ENCODE data around the gene TOP3B. TPM values are rescaled to one million over a fixed set of nuclear protein-coding genes. Genes with fewer than 3 reads are reported as not detected.

The TOP3B gene
- total RNA-seq, 4 donors from 2014 or later = 24.7 to 39.3 (median 29.3) TPM

- 87 to 93% methylated on average over 7 of the region's 7 CpGs for WGBS, 2 donors
- no peak for DNase-seq
- no peaks in the 10 kb centered on the region for H3K27me3 ChIP-seq
- H3K9me3 ChIP-seq = no peaks in the 10 kb centered on the region
- H3K36me3 ChIP-seq = peaks cover 51 to 52% of the 10 kb centered on the region in 2 donors
- H3K4me3 ChIP-seq (replicated peaks in 1 of 3) = no peak overlapping the region
- intact Hi-C loops (cut with DNase I) = no loop called here
- no peak overlapping the region for H3K27ac ChIP-seq
- no peak for TF ChIP-seq POLR2A (IDR thresholded peaks at IDR 0.05)
- TF ChIP-seq CTCF (IDR thresholded peaks at IDR 0.05) = no peak
- no peaks in the 10 kb centered on the region for H3K4me1 ChIP-seq
Observed at GRCh38 chr22:21963286-21963685, 19.3 kb downstream of the TOP3B start.

- peaks cover 49 to 51% of the 10 kb centered on the region in 2 donors for H3K36me3 ChIP-seq
- H3K27ac ChIP-seq = no peak overlapping the region
- H3K27me3 ChIP-seq = no peaks in the 10 kb centered on the region
- no peak for TF ChIP-seq POLR2A (IDR thresholded peaks at IDR 0.05)
- no peak for TF ChIP-seq CTCF (IDR thresholded peaks at IDR 0.05)
- no peak overlapping the region for H3K4me3 ChIP-seq (replicated peaks in 1 of 3)
- no peak for DNase-seq
- WGBS, 2 donors = 93 to 97% methylated on average over 11 of the region's 11 CpGs
- intact Hi-C loops (cut with DNase I) = no loop called here
- no peaks in the 10 kb centered on the region for H3K4me1 ChIP-seq
- H3K9me3 ChIP-seq = no peaks in the 10 kb centered on the region
Observed at GRCh38 chr22:21962655-21962949, 20.0 kb downstream of the TOP3B start.

- no peaks in the 10 kb centered on the region for H3K9me3 ChIP-seq
- TF ChIP-seq CTCF (IDR thresholded peaks at IDR 0.05) (no peak), POLR2A (IDR thresholded peaks at IDR 0.05) (no peak)
- WGBS, 2 donors = 92 to 97% methylated on average over 17 to 21 of the region's 23 CpGs
Observed at GRCh38 chr22:21961886-21962654, 20.5 kb downstream of the TOP3B start.

GRCh38 chr22:21961127-21961867 is 21.3 kb downstream of the TOP3B start:
- no peak for TF ChIP-seq CTCF (IDR thresholded peaks at IDR 0.05)
- no peak for TF ChIP-seq POLR2A (IDR thresholded peaks at IDR 0.05)
- DNase-seq = no peak
- intact Hi-C loops (cut with DNase I) = no loop called here
- WGBS, 2 donors = 90 to 100% methylated on average over 7 to 13 of the region's 18 CpGs
- Histone ChIP-seq H3K4me1 (no peaks in the 10 kb centered on the region), H3K27ac (no peak overlapping the region), H3K36me3 (peaks cover 36 to 39% of the 10 kb centered on the region in 2 donors), H3K27me3 (no peaks in the 10 kb centered on the region), H3K9me3 (no peaks in the 10 kb centered on the region), H3K4me3 (replicated peaks in 1 of 3) (no peak overlapping the region)

More at GRCh38 chr22:21961886-21962654, 20.5 kb downstream of the TOP3B start:
- Histone ChIP-seq H3K36me3 (peaks cover 43 to 46% of the 10 kb centered on the region in 2 donors), H3K27me3 (no peaks in the 10 kb centered on the region), H3K4me1 (no peaks in the 10 kb centered on the region), H3K4me3 (replicated peaks in 1 of 3) (no peak overlapping the region), H3K27ac (no peak overlapping the region)
- intact Hi-C loops (cut with DNase I) = no loop called here
- DNase-seq = no peak
